ENCODE measurements around the gene EBF3. TPM values are rescaled to one million over a fixed set of nuclear protein-coding genes. Genes with fewer than 3 reads are reported as not detected.

The EBF3 gene
- total and polyA plus RNA-seq, 4 donors: 14.3 to 166 (median 116) TPM

GRCh38 chr10:129972145-129972965, 8.3 kb upstream of the EBF3 start:
- DNase-seq (ENCODE audit: low read depth in 4 of 6, low spot score in 6 of 6): peak in 3 of 6 donors; percentile 12 to 45 (median 31)
- H3K36me3 ChIP-seq (ENCODE audit: control insufficient read depth, insufficient read depth, low read length): no peaks in the 10 kb centered on the region
- peak overlapping the region; percentile 19 for H3K4me3 ChIP-seq (ENCODE audit: low read depth, low read length)
- H3K27me3 ChIP-seq (ENCODE audit: control insufficient read depth, insufficient read depth, low read length): peaks cover 71% of the 10 kb centered on the region
- no peaks in the 10 kb centered on the region for H3K9me3 ChIP-seq (ENCODE audit: control insufficient read depth, insufficient read depth, low read length)
- WGBS (ENCODE audit: insufficient coverage): under 1% methylated on average over 73 of the region's 84 CpGs
- no peak overlapping the region for H3K27ac ChIP-seq (ENCODE audit: low read depth, low read length)
- peaks cover 47% of the 10 kb centered on the region for H3K4me1 ChIP-seq (ENCODE audit: control insufficient read depth, insufficient read depth, low read length)

- no peaks in the 10 kb centered on the region for H3K36me3 ChIP-seq (ENCODE audit: control insufficient read depth, insufficient read depth, low read length)
- H3K4me1 ChIP-seq (ENCODE audit: control insufficient read depth, insufficient read depth, low read length): peaks cover 54% of the 10 kb centered on the region
- H3K4me3 ChIP-seq (ENCODE audit: low read depth, low read length): peak overlapping the region; percentile 19
- DNase-seq (ENCODE audit: low read depth in 4 of 6, low spot score in 6 of 6): peak in 3 of 6 donors; percentile 61 to 91 (median 88)
- H3K27ac ChIP-seq (ENCODE audit: low read depth, low read length): no peak overlapping the region
- no peaks in the 10 kb centered on the region for H3K9me3 ChIP-seq (ENCODE audit: control insufficient read depth, insufficient read depth, low read length)
- 0% methylated on average over 80 of the region's 84 CpGs for WGBS (ENCODE audit: insufficient coverage)
- H3K27me3 ChIP-seq (ENCODE audit: control insufficient read depth, insufficient read depth, low read length): peaks cover 79% of the 10 kb centered on the region
These were observed 7.5 kb upstream of the EBF3 start for GRCh38 chr10:129971381-129972144.

GRCh38 chr10:129970465-129971364, 6.6 kb upstream of the EBF3 start:
- Histone ChIP-seq H3K4me3 (ENCODE audit: low read depth, low read length) (peak overlapping the region; percentile 18), H3K4me1 (ENCODE audit: control insufficient read depth, insufficient read depth, low read length) (peaks cover 60% of the 10 kb centered on the region), H3K27ac (ENCODE audit: low read depth, low read length) (peak overlapping the region; percentile 25), H3K9me3 (ENCODE audit: control insufficient read depth, insufficient read depth, low read length) (no peaks in the 10 kb centered on the region), H3K36me3 (ENCODE audit: control insufficient read depth, insufficient read depth, low read length) (no peaks in the 10 kb centered on the region), H3K27me3 (ENCODE audit: control insufficient read depth, insufficient read depth, low read length) (peaks cover 86% of the 10 kb centered on the region)
- DNase-seq (ENCODE audit: low read depth in 4 of 6, low spot score in 6 of 6): peak in 3 of 6 donors; percentile 19 to 65 (median 46)
- WGBS (ENCODE audit: insufficient coverage): under 1% methylated on average over 35 of the region's 58 CpGs

GRCh38 chr10:129969911-129970464, 5.9 kb upstream of the EBF3 start:
- Histone ChIP-seq H3K4me3 (ENCODE audit: low read depth, low read length) (peak overlapping the region; percentile 18), H3K9me3 (ENCODE audit: control insufficient read depth, insufficient read depth, low read length) (no peaks in the 10 kb centered on the region), H3K27ac (ENCODE audit: low read depth, low read length) (no peak overlapping the region), H3K4me1 (ENCODE audit: control insufficient read depth, insufficient read depth, low read length) (peaks cover 60% of the 10 kb centered on the region), H3K36me3 (ENCODE audit: control insufficient read depth, insufficient read depth, low read length) (no peaks in the 10 kb centered on the region), H3K27me3 (ENCODE audit: control insufficient read depth, insufficient read depth, low read length) (peaks cover 90% of the 10 kb centered on the region)
- 0% methylated on average over 4 of the region's 14 CpGs for WGBS (ENCODE audit: insufficient coverage)
- peak in 2 of 6 donors; percentile 9 to 64 for DNase-seq (ENCODE audit: low read depth in 4 of 6, low spot score in 6 of 6)

DNA sequence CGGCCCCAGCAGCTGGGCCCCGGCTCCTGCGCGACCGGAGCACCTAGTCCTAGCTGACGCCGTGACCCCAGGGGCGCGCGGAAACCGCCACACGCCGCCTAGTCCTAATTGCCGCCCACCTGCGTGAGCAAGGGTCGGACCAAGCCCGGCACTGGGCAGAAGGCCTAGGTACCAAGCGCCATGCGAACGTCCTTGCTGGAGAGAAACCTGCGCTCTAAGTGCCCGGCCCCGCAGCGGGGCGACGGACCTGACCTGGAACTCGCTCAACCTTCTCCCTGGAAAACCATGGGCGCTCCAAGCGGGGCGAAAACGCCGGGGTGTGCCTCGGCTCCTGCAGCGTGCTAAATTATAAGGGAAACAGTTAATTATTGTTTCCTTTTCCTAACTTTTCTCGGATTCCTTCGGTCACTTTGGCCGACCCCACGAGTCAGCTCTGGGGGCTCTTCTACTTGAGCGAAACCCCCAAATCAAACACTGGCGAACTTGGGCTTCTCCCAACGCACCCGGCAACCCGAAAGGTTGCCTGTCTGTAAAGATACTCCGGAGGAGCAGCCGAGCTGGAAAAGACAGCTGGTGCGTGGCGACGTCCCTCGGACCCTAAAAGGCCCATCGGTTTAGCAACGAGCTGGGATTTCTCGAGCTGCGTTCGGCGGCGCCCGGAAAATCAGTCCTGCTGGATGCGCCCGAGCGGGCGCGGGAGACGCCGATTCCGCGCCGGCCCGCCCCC, 5.3 kb upstream of the EBF3 start:
- Histone ChIP-seq H3K9me3 (ENCODE audit: control insufficient read depth, insufficient read depth, low read length) (no peaks in the 10 kb centered on the region), H3K27ac (ENCODE audit: low read depth, low read length) (no peak overlapping the region), H3K27me3 (ENCODE audit: control insufficient read depth, insufficient read depth, low read length) (peaks cover 90% of the 10 kb centered on the region), H3K36me3 (ENCODE audit: control insufficient read depth, insufficient read depth, low read length) (no peaks in the 10 kb centered on the region), H3K4me3 (ENCODE audit: low read depth, low read length) (no peak overlapping the region), H3K4me1 (ENCODE audit: control insufficient read depth, insufficient read depth, low read length) (peaks cover 65% of the 10 kb centered on the region)
- peak in 1 of 6 donors; percentile 56 for DNase-seq (ENCODE audit: low read depth in 4 of 6, low spot score in 6 of 6)
- 2% methylated on average over 62 of the region's 68 CpGs for WGBS (ENCODE audit: insufficient coverage)

DNA sequence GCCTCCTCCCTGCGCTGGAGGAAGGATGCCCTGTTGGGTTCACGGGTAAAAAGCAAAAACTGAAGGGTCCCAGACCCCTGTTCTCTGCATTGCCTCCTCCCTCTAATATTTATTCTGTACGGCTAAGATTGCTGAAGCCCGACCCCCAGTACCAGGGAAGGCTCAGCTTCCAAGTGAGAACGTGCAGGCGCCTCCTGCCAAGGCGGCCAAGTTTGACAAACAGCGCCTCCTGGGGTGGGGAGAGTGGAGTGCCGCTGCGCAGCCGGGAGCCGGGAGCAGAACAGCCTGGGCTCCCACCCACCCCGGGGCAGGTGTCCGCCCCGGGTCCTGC, 4.7 kb upstream of the EBF3 start:
- Histone ChIP-seq H3K9me3 (ENCODE audit: control insufficient read depth, insufficient read depth, low read length) (no peaks in the 10 kb centered on the region), H3K36me3 (ENCODE audit: control insufficient read depth, insufficient read depth, low read length) (no peaks in the 10 kb centered on the region), H3K4me3 (ENCODE audit: low read depth, low read length) (peak overlapping the region; percentile 9), H3K27me3 (ENCODE audit: control insufficient read depth, insufficient read depth, low read length) (peaks cover 88% of the 10 kb centered on the region), H3K27ac (ENCODE audit: low read depth, low read length) (no peak overlapping the region), H3K4me1 (ENCODE audit: control insufficient read depth, insufficient read depth, low read length) (peaks cover 65% of the 10 kb centered on the region)
- WGBS (ENCODE audit: insufficient coverage): under 1% methylated on average over 14 of the region's 15 CpGs
- DNase-seq (ENCODE audit: low read depth in 4 of 6, low spot score in 6 of 6): peak in 3 of 6 donors; percentile 58 to 93 (median 83)

DNA sequence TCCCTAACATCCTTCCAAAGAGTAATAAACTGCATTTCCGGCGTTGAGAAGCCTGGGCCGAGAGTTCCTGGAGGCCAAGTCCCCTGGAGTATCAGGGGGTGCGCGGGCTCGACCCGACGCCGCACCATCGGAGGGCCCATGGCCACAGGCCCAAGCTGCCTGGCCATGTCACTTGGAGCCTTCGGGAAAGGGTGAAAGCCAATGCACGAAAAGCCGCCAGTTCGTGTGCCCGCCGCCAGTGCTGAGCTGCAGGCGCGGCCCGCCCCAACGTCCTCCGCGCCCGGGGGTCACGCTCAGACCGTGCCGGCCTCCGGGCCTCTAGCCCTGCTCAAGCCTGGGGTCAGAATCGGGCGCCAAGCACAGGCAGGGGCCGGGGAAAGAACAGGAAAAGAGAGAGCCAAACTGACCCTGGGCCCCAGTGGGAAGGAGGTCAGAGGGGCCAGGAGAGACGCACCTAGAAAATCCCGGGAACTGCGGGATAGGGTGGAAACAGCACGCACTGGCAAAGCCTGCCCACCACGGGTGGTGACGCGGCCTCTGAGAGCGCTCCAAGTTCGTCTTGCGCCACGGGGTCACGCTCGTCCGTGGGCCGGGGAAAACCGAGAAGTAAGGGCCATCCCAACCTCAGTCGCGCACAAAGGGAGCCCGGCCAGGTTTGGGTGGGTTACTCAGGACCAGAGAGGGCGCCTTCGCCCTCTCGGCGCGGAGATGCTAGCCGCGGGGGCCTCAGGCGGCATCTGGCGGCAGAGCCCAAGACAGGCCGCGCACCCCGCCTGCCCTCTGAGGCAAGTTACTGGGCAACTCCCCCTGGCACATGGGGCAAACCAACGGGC, 4.2 kb upstream of the EBF3 start:
- WGBS (ENCODE audit: insufficient coverage): 9% methylated on average over 62 of the region's 62 CpGs
- no peak overlapping the region for H3K27ac ChIP-seq (ENCODE audit: low read depth, low read length)
- no peaks in the 10 kb centered on the region for H3K9me3 ChIP-seq (ENCODE audit: control insufficient read depth, insufficient read depth, low read length)
- peaks cover 85% of the 10 kb centered on the region for H3K27me3 ChIP-seq (ENCODE audit: control insufficient read depth, insufficient read depth, low read length)
- H3K36me3 ChIP-seq (ENCODE audit: control insufficient read depth, insufficient read depth, low read length): no peaks in the 10 kb centered on the region
- H3K4me3 ChIP-seq (ENCODE audit: low read depth, low read length): peak overlapping the region; percentile 9
- H3K4me1 ChIP-seq (ENCODE audit: control insufficient read depth, insufficient read depth, low read length): peaks cover 64% of the 10 kb centered on the region
- DNase-seq (ENCODE audit: low read depth in 4 of 6, low spot score in 6 of 6): peak in 1 of 6 donors; percentile 6

- peaks cover 3% of the 10 kb centered on the region for H3K36me3 ChIP-seq (ENCODE audit: control insufficient read depth, insufficient read depth, low read length)
- H3K4me1 ChIP-seq (ENCODE audit: control insufficient read depth, insufficient read depth, low read length): peaks cover 68% of the 10 kb centered on the region
- H3K9me3 ChIP-seq (ENCODE audit: control insufficient read depth, insufficient read depth, low read length): no peaks in the 10 kb centered on the region
- H3K27ac ChIP-seq (ENCODE audit: low read depth, low read length): no peak overlapping the region
- WGBS (ENCODE audit: insufficient coverage): 7% methylated on average over 28 of the region's 28 CpGs
- peaks cover 88% of the 10 kb centered on the region for H3K27me3 ChIP-seq (ENCODE audit: control insufficient read depth, insufficient read depth, low read length)
- no peak for DNase-seq (ENCODE audit: low read depth in 4 of 6, low spot score in 6 of 6)
- no peak overlapping the region for H3K4me3 ChIP-seq (ENCODE audit: low read depth, low read length)
These were observed 3.5 kb upstream of the EBF3 start for GRCh38 chr10:129967579-129968019.
